ENCODE results near the gene SH3RF2.

DNA sequence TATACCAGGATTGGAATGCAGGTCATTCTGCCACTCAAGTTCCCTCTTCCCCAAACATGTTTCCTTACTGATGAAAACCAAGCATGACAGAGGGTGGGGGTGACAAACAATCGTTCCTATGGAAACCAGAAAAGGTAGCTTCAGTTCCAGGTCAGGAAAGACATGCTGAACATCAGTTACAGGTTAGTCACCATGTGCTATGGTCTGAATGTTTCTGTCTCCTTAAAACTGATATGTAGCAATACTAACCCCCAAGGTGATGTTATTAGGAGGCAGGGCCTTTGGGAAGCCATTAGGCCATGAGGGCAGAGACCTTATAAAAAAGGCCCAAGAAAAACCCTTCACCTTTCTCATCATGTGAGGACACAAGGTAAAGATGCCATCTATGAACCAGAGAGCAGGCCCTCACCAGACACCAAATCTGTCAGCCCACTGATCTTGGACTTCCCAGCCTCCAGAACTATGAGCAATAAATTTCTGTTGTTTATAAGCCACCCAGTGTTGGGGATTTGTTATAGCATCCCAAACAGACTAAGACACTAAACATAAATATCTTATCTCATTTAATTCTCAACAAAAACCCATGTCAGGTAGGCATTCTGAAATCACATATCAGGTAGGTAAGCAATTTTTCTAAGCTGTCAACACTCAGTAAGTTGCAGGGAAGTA is 15.7 kb upstream of the SH3RF2 start:
- TF ChIP-seq POLR2AphosphoS5 (IDR thresholded peaks at IDR 0.05; ENCODE audit: insufficient read depth, low read depth, low read length) (no peak), EZH2 (IDR thresholded peaks at IDR 0.05; ENCODE audit: borderline replicate concordance, low read depth, low read length, severe bottlenecking) (no peak), POLR2A (IDR thresholded peaks at IDR 0.05; ENCODE audit: low read depth, low read length) (no peak)
